Prostate gland (tissue), 2 donors: ENCODE results near the gene URGCP.

Experiments used
- CTCF ChIP-seq, 4 experiments: fragments of 200-600 bp in 2 of 4; fragments of 450-650 bp in 2 of 4; sonication (generic) in 2 of 4; IDR thresholded peaks; 1 replicate in 3 of 4; 2 replicates in 1 of 4; pipeline ENCODE4 v1.5.1; 2016 to 2019; ENCODE audit warnings: antibody characterized with exemption in 4 of 4, mild to moderate bottlenecking in 2 of 4, moderate library complexity in 2 of 4
- POLR2AphosphoS5 ChIP-seq: sonication (generic); formaldehyde crosslinking; IDR thresholded peaks from one replicate; pipeline ENCODE4 v1.6.1; 2017; ENCODE audit warnings: antibody characterized with exemption

- no peak for TF ChIP-seq CTCF (IDR thresholded peaks at IDR 0.05)
- TF ChIP-seq POLR2AphosphoS5, result no peak
Measured at GRCh38 chr7:43953071-43953470, 46.7 kb upstream of the URGCP start.
